Tibial nerve (tissue), 4 donors: Measurements from ENCODE around the gene TRIM28. TPM values are rescaled to one million over a fixed set of nuclear protein-coding genes. Genes with fewer than 3 reads are reported as not detected.
A peak's percentile ranks its signal among the peaks of the same experiment; 100 is the strongest.
"Not testable (repeated sequence)": the region's sequence is repeated elsewhere in the genome, so short reads cannot be mapped to it uniquely, and the experiment has no call there.

Experiments
- DNase-seq, 2 donors: peaks; one replicate each; pipeline ENCODE4 v3.0.0-alpha.2; 2019; ENCODE audit warnings: low spot score in 2 of 2
- H3K27ac ChIP-seq, 4 donors: fragments of 200-600 bp; sonication (generic) in 3 of 4; one replicate each; pipeline ENCODE4 v1.5.1; 2017 to 2019; ENCODE audit warnings: mild to moderate bottlenecking in 1 of 4
- H3K27me3 ChIP-seq, 2 donors: fragments of 200-600 bp; sonication (generic) in 1 of 2; one replicate each; pipeline versions ENCODE4 v1.5.1 to v1.6.0; 2017 to 2019
- H3K36me3 ChIP-seq, 3 donors: fragments of 200-600 bp; sonication (generic); one replicate each; pipeline ENCODE4 v1.5.1; 2018 to 2019
- H3K4me1 ChIP-seq, 4 donors: fragments of 200-600 bp; sonication (generic) in 3 of 4; one replicate each; pipeline ENCODE4 v1.5.1; 2017 to 2019
- H3K4me3 ChIP-seq, 4 donors: fragments of 200-600 bp; sonication (generic) in 3 of 4; one replicate each; pipeline ENCODE4 v1.5.1; 2017 to 2019; ENCODE audit warnings: mild to moderate bottlenecking in 1 of 4, moderate library complexity in 1 of 4
- H3K9me3 ChIP-seq, 4 donors: fragments of 200-600 bp; sonication (generic) in 3 of 4; one replicate each; pipeline ENCODE4 v1.5.1; 2017 to 2019
- EP300 ChIP-seq, 2 donors: sonication (generic); formaldehyde crosslinking; IDR thresholded peaks; one replicate each; pipeline ENCODE4 v1.6.1; 2017; ENCODE audit warnings: antibody characterized with exemption in 2 of 2, mild to moderate bottlenecking in 1 of 2
- POLR2A ChIP-seq, 2 donors: fragments of 450-650 bp; IDR thresholded peaks; one replicate each; pipeline ENCODE4 v1.6.1; 2017; ENCODE audit warnings: antibody characterized with exemption in 2 of 2, mild to moderate bottlenecking in 2 of 2, moderate library complexity in 2 of 2
- WGBS, 2 donors: methylation state at CpG; one replicate each; pipeline ENCODE4 v1.1.5; 2018; 5-methylcytosine and 5-hydroxymethylcytosine counted together
- total RNA-seq, 4 donors: library from RNA; depleted of rRNA; stranded (reverse); fragments of >200 nt; gene quantifications; one replicate each; pipeline ENCODE4 v1.1.0, GENCODE V29; 2016
- TF ChIP-seq, protein P1 (sequence below), 5 experiments: fragments of 200-600 bp in 3 of 5; fragments of 450-650 bp in 2 of 5; sonication (generic) in 3 of 5; IDR thresholded peaks; one replicate each; pipeline ENCODE4 v1.5.1; 2016 to 2019; ENCODE audit warnings: antibody characterized with exemption in 5 of 5, mild to moderate bottlenecking in 3 of 5, moderate library complexity in 2 of 5

The TRIM28 gene
- total RNA-seq, 4 donors from 2014 or later, result 136 to 299 (median 159) TPM

DNA sequence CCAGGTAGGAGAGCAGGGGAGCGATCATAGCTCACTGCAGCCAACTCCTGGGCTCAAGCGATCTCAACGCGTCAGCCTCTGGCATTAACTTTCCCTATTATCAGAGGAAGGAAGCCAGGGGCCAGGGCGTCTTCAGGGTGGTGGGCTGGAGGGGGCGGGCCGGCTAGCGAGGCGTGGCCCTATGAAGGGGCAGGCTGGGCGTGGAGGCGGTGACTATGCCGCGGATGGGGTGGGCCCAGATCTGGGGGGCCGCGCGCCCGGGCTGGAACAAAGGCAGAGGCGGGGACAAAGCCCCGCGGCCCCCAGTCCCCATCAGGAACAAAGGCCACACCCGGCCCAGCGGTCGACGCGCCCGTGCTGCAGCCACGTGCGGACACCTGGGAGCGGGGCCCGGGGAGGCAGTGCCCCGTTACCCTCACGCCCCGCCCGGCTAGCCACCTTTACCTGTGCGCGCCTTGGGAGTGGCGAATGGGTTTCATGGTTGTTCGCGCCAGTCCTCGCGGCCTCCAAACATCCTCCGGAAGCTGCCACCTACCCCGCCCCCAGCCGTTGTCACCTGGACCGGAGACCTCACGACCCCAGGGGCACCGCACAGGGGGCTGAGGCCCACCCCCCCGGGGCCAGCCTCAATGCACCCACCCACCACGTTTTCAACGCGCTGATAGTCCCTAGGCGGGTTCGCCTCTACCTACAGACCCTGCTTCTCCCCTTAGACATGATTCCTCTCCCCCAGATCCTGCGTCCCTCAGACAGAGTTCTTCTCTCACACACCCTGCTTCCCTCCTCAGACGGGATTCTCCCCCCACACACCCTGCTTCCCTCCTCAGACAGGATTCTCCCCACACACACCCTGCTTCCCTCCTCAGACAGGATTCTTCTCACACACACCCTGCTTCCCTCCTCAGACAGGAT is 5.4 kb upstream of the TRIM28 start:
- peak overlapping the region in 3 of 4 donors; percentile 16 to 37 (median 28) for H3K4me3 ChIP-seq
- no peak for DNase-seq
- H3K9me3 ChIP-seq, result no peaks in the 10 kb centered on the region
- H3K36me3 ChIP-seq, result no peaks in the 10 kb centered on the region
- WGBS, 2 donors, result 3% methylated on average over 22 to 51 of the region's 55 CpGs
- H3K27me3 ChIP-seq, result peaks cover 0 to 36% of the 10 kb centered on the region in 2 donors
- peak overlapping the region in 1 of 4 donors; percentile 7 for H3K27ac ChIP-seq
- TF ChIP-seq POLR2A (IDR thresholded peaks at IDR 0.05), result no peak
- peaks cover 0 to 13% (median 6%) of the 10 kb centered on the region in 4 donors for H3K4me1 ChIP-seq

DNA sequence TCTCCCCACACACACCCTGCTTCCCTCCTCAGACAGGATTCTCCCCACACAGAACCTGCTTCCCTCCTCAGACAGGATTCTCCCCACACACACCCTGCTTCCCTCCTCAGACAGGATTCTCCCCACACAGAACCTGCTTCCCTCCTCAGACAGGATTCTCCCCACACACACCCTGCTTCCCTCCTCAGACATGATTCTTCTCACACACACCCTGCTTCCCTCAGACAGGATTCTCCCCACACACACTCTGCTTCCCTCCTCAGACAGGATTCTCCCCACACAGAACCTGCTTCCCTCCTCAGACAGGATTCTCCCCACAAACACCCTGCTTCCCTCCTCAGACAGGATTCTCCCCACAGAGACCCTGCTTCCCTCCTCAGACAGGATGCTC is 4.7 kb upstream of the TRIM28 start:
- H3K4me1 ChIP-seq, result peaks cover 0 to 14% (median 6%) of the 10 kb centered on the region in 4 donors
- peaks cover 0 to 36% of the 10 kb centered on the region in 2 donors for H3K27me3 ChIP-seq
- DNase-seq, H3K4me3 ChIP-seq, H3K36me3 ChIP-seq, H3K9me3 ChIP-seq, H3K27ac ChIP-seq: not testable (repeated sequence)

DNA sequence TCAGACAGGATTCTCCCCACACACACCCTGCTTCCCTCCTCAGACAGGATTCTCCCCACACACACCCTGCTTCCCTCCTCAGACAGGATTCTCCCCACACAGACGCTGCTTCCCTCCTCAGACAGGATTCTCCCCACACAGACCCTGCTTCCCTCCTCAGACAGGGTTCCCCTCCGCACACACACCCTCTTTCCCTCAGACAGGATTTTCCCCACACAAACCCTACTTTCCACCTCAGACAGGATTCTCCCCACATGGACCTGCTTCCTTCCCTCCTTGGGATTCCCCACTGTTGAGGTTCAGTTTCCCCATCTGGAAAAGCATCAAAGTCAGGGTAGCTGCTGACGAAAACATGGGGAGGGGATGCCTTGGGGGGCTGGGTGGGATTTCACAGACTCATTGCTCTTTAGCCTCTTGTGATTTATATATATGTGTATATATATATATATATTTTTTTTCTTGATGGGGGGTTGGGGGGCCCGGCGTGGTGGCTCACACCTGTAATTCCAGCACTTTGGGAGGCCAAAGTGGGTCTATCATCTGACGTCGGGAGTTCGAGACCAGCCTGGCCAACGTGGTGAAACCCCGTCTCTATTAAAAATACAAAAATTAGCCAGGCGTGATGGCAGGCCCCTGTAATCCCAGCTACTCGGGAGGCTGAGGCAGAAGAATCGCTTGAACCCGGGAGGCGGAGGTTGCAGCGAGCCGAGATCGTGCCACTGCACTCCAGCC is 1.1 kb upstream of the TRIM28 start:
- not testable (repeated sequence) for DNase-seq, H3K9me3 ChIP-seq
- Histone ChIP-seq H3K4me1 (peaks cover 0 to 41% (median 26%) of the 10 kb centered on the region in 4 donors), H3K27me3 (peaks cover 0 to 23% of the 10 kb centered on the region in 2 donors), H3K27ac (peak overlapping the region in 3 of 4 donors; percentile 94 to 97 (median 96)), H3K36me3 (peaks cover 0 to 13% (median 3%) of the 10 kb centered on the region in 3 donors), H3K4me3 (peak overlapping the region; percentile 36 to 99 (median 90))
- WGBS, 2 donors, result 84 to 86% methylated on average over 18 of the region's 18 CpGs

DNA sequence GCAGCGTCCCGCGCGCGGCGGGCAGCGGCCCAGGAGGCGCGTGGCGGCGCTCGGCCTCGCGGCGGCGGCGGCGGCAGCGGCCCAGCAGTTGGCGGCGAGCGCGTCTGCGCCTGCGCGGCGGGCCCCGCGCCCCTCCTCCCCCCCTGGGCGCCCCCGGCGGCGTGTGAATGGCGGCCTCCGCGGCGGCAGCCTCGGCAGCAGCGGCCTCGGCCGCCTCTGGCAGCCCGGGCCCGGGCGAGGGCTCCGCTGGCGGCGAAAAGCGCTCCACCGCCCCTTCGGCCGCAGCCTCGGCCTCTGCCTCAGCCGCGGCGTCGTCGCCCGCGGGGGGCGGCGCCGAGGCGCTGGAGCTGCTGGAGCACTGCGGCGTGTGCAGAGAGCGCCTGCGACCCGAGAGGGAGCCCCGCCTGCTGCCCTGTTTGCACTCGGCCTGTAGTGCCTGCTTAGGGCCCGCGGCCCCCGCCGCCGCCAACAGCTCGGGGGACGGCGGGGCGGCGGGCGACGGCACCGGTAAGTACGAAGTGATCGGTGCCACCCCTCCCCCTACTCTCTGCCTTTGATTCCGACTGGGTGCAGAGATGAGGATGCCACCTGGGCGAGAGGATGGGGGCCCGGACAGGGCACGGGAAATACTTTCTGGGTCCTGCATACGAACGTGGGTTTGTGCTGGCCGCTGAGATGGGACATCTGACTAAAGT is 874 bp downstream of the TRIM28 start:
- no peaks in the 10 kb centered on the region for H3K9me3 ChIP-seq
- peaks cover 0 to 5% of the 10 kb centered on the region in 2 donors for H3K27me3 ChIP-seq
- DNase-seq, result no peak
- H3K4me1 ChIP-seq, result peaks cover 0 to 34% (median 23%) of the 10 kb centered on the region in 4 donors
- TF ChIP-seq EP300 (IDR thresholded peaks at IDR 0.05) (no peak), POLR2A (IDR thresholded peaks at IDR 0.05) (no peak)
- TF ChIP-seq, protein P1, sequence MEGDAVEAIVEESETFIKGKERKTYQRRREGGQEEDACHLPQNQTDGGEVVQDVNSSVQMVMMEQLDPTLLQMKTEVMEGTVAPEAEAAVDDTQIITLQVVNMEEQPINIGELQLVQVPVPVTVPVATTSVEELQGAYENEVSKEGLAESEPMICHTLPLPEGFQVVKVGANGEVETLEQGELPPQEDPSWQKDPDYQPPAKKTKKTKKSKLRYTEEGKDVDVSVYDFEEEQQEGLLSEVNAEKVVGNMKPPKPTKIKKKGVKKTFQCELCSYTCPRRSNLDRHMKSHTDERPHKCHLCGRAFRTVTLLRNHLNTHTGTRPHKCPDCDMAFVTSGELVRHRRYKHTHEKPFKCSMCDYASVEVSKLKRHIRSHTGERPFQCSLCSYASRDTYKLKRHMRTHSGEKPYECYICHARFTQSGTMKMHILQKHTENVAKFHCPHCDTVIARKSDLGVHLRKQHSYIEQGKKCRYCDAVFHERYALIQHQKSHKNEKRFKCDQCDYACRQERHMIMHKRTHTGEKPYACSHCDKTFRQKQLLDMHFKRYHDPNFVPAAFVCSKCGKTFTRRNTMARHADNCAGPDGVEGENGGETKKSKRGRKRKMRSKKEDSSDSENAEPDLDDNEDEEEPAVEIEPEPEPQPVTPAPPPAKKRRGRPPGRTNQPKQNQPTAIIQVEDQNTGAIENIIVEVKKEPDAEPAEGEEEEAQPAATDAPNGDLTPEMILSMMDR (IDR thresholded peaks at IDR 0.05), result no peak
- peak overlapping the region; percentile 94 to 97 (median 96) for H3K27ac ChIP-seq
- H3K4me3 ChIP-seq, result peak overlapping the region; percentile 73 to 99 (median 90)
- WGBS, 2 donors, result 0 to 1% methylated on average over 5 to 22 of the region's 92 CpGs
- peaks cover 4 to 33% (median 22%) of the 10 kb centered on the region in 3 donors for H3K36me3 ChIP-seq

DNA sequence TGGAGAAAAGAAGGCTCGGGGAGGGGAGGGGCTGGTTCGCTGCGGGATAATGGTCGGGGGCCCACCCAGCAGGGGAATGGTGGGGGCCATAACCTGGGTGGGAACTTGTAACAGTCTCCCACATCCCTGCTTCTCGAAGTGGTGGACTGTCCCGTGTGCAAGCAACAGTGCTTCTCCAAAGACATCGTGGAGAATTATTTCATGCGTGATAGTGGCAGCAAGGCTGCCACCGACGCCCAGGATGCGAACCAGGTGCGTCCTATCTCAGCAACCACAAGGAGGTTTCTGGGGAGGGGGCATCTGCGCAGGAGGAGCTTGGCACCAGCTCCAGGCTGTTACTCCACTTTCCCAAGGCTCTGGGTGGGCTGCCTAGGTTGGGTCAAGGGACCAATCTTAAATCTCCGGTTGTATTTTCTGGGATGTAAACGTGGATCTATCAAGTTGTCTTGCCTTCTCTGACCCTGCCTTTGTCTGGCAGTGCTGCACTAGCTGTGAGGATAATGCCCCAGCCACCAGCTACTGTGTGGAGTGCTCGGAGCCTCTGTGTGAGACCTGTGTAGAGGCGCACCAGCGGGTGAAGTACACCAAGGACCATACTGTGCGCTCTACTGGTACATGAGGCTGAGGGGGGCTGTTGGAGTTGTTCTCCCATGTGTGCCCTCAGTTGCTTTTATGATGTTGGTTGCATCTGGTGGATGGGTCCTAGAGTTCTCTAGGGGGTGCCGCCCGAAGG is 1.6 kb downstream of the TRIM28 start:
- DNase-seq, result no peak
- TF ChIP-seq POLR2A (IDR thresholded peaks at IDR 0.05) (no peak), EP300 (IDR thresholded peaks at IDR 0.05) (no peak)
- TF ChIP-seq, protein P1 (IDR thresholded peaks at IDR 0.05), result no peak
- Histone ChIP-seq H3K4me3 (peak overlapping the region; percentile 73 to 99 (median 90)), H3K36me3 (peaks cover 8 to 40% (median 29%) of the 10 kb centered on the region in 3 donors), H3K9me3 (no peaks in the 10 kb centered on the region), H3K27me3 (peaks cover 0 to 1% of the 10 kb centered on the region in 2 donors), H3K27ac (peak overlapping the region; percentile 77 to 97 (median 88)), H3K4me1 (peaks cover 0 to 36% (median 23%) of the 10 kb centered on the region in 4 donors)
- WGBS, 2 donors, result 7% methylated on average over 16 to 20 of the region's 21 CpGs
